H1 (cell line): ENCODE data around the gene RHOBTB1. TPM values are rescaled to one million over a fixed set of nuclear protein-coding genes. Genes with fewer than 3 reads are reported as not detected.

Experiments used
- BRCA1 ChIP-seq: IDR thresholded peaks from 2 replicates; pipeline ENCODE4 v1.6.1; 2012; ENCODE audit warnings: low read depth, low read length, improper control_type of control experiment
- CBX8 ChIP-seq: fragments of 300-800, 300-1000 bp; sonication (generic); IDR thresholded peaks from 2 replicates; pipeline ENCODE4 v1.7.1; 2016; ENCODE audit warnings: low read depth, low read length, borderline replicate concordance
- CHD1 ChIP-seq: IDR thresholded peaks from 2 replicates; pipeline ENCODE4 v1.6.1; 2012; ENCODE audit warnings: low read depth, low read length, improper control_type of control experiment
- CTCF ChIP-seq, 3 experiments: IDR thresholded peaks; 1 replicate in 2 of 3; 2 replicates in 1 of 3; pipeline versions ENCODE4 v1.5.1 to v1.6.1; 2011; ENCODE audit warnings: low read length in 3 of 3, mild to moderate bottlenecking in 3 of 3, inconsistent platforms in 2 of 3, low read depth in 1 of 3, moderate library complexity in 1 of 3; ENCODE audit not compliant: insufficient read depth in 1 of 3; ENCODE audit errors: control extremely low read depth in 1 of 3
- GABPA ChIP-seq: IDR thresholded peaks from 2 replicates; pipeline ENCODE4 v1.6.1; 2011; ENCODE audit warnings: mild to moderate bottlenecking, low read length, moderate library complexity, borderline replicate concordance; ENCODE audit not compliant: insufficient read depth
- NANOG ChIP-seq: IDR thresholded peaks from 2 replicates; pipeline ENCODE4 v1.6.1; 2011; ENCODE audit warnings: low read length, low read depth, mild to moderate bottlenecking, inconsistent platforms; ENCODE audit not compliant: insufficient read depth, poor library complexity, severe bottlenecking
- TEAD4 ChIP-seq: IDR thresholded peaks from 2 replicates; pipeline ENCODE4 v1.6.1; 2012; ENCODE audit warnings: low read depth, low read length, inconsistent platforms, mixed read lengths
- polyA plus RNA-seq, 7 experiments: library from polyadenylated mRNA; depleted of rRNA in 3 of 7; stranded (reverse) in 5 of 7; unstranded in 2 of 7; fragments of >200 nt in 5 of 7; fragments of 200-250 nt in 2 of 7; gene quantifications; 1 replicate in 5 of 7; 2 replicates in 1 of 7; 4 replicates in 1 of 7; pipeline versions ENCODE4 v1.2.1 to v1.2.3, GENCODE V29; 2011 to 2013; ENCODE audit warnings: missing spikeins in 2 of 7, mixed read lengths in 2 of 7
- total RNA-seq: library from RNA; stranded (reverse); fragmentation: NEBNext Ultra II Directional; extraction: Animal tissue kit (Norgen Biotek cat#: 25700); gene quantifications from 2 replicates; pipeline ENCODE4 v1.2.1, GENCODE V29; 2021

The RHOBTB1 gene
- total and polyA plus RNA-seq, 2 of the 8 experiments (the other 6 are each of a cell fraction or from before 2014, with no cell fraction given), result 6.1 to 7.4 TPM

- TF ChIP-seq CBX8 (no peak), TEAD4 (no peak), BRCA1 (no peak), CTCF (IDR thresholded peaks at IDR 0.05; ENCODE audit: control extremely low read depth in 1 of 3, insufficient read depth in 1 of 3, low read depth in 1 of 3, low read length in 3 of 3) (no peak), NANOG (no peak), CHD1 (no peak), GABPA (no peak)
Measured at GRCh38 chr10:60903096-60903495, 40.9 kb downstream of the RHOBTB1 start (continued).
